SK-N-SH treated with all-trans-retinoic acid at 6 μM for 48 hours (cell line): Measurements from ENCODE around the gene ECEL1.

ENCODE experiments used
- PATZ1 ChIP-seq: fragments of 250-450 bp; sonication (Bioruptor Pico); IDR thresholded peaks from 2 replicates; pipeline ENCODE4 v1.8.0; 2020; ENCODE audit warnings: mild to moderate bottlenecking, moderate library complexity, borderline replicate concordance
- ZFP30 ChIP-seq: fragments of 450-650 bp; formaldehyde crosslinking; IDR thresholded peaks from 2 replicates; pipeline ENCODE4 v1.5.0; 2022; ENCODE audit warnings: mild to moderate bottlenecking, moderate library complexity
- TF ChIP-seq, protein P1 (sequence below): fragments of 250-450 bp; sonication (Bioruptor Pico); IDR thresholded peaks from 2 replicates; pipeline ENCODE4 v1.5.0; 2020; ENCODE audit warnings: mild to moderate bottlenecking, moderate library complexity

GRCh38 chr2:232534940-232535651 is 47.5 kb upstream of the ECEL1 start:
- TF ChIP-seq PATZ1 (CRISPR knock-in tag) (no peak), ZFP30 (no peak)
- TF ChIP-seq, protein P1, sequence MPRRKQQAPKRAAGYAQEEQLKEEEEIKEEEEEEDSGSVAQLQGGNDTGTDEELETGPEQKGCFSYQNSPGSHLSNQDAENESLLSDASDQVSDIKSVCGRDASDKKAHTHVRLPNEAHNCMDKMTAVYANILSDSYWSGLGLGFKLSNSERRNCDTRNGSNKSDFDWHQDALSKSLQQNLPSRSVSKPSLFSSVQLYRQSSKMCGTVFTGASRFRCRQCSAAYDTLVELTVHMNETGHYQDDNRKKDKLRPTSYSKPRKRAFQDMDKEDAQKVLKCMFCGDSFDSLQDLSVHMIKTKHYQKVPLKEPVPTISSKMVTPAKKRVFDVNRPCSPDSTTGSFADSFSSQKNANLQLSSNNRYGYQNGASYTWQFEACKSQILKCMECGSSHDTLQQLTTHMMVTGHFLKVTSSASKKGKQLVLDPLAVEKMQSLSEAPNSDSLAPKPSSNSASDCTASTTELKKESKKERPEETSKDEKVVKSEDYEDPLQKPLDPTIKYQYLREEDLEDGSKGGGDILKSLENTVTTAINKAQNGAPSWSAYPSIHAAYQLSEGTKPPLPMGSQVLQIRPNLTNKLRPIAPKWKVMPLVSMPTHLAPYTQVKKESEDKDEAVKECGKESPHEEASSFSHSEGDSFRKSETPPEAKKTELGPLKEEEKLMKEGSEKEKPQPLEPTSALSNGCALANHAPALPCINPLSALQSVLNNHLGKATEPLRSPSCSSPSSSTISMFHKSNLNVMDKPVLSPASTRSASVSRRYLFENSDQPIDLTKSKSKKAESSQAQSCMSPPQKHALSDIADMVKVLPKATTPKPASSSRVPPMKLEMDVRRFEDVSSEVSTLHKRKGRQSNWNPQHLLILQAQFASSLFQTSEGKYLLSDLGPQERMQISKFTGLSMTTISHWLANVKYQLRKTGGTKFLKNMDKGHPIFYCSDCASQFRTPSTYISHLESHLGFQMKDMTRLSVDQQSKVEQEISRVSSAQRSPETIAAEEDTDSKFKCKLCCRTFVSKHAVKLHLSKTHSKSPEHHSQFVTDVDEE (CRISPR knock-in tag), result no peak
